ENCODE measurements around the gene JAKMIP1.
A peak's percentile ranks its signal among the peaks of the same experiment; 100 is the strongest.
"Not testable (repeated sequence)": the region's sequence is repeated elsewhere in the genome, so short reads cannot be mapped to it uniquely, and the experiment has no call there.

JAKMIP1 gene

DNA sequence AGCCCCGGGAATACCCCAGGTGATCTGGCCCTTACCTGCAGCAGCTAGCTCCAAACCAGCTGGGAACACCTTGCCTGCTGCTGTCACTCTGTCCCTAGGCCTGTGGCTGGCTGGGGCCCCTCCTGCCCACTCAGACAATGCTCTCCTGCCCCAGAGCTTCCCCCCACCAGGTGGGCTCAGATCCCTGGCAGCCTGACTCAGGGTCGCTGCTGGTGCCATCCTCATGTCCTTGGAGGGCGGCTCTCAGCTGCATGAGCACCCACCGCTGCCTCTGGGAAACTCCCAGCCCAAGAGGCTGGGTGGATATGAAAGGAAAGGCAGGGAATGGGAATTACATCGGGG lies 197.9 kb downstream of the JAKMIP1 start:
- no peak for DNase-seq

DNA sequence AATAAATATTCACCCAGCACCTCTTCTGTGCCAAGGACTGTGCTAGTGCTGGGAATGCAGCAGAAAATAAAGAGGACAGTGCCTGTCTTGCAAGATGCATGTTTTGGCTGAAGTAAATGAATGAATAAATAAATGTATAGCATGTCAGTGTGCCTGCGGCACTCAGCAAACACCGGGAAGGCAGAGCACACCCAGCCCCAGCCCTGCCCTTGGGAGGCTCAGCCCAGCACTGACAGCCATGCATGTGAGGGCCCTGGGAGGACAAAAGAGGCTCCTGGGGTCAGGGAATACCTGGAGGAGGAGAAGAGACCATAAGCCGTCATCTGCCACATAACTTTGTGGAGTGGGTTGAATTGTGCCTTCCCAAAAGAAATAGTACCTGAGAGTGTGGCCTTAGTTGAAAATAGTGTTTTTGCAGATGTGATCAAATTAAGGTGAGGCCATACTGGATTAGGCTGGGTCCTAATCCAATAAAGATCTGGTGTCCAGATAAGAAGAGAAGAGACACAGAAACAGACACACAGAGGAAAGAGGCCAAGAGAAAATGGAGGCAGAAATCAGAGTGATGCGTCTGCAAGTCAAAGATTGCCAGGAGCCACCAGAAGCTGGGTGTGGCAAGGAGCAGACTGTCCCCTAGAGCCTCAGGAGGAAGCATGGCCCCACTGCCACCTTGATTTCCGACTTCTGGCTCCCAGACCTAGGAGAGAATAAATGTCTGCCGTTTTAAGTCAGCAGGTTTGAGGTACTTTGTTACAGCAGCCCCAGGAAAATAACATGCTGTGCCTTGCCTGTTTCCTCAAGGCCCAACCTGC lies 198.5 kb downstream of the JAKMIP1 start:
- no peak for DNase-seq

DNA sequence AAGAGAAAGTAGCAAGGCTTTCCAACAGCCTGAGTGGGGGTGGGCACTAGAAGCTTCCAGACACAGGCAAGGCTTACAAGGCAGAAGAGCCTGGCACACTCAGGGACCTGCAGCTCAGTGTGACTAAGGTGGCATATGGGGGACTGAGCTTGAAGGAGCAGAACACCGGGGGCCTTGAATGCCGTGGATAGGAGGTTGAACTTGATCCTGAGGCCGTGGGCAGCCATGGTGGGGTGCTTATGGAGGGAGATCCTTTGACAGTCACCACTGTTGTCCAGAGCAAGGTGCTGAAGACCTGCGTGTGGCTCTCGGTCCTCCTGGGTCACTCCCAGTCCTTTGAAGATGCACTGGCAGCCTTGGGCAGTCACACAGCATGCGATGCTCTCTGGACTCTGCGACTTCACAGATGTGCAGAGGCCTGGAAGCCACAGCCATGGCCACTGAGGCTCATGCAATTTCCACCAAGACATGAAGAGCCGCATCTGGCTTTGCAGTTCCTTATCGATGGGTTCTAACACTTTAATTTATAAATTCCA lies 200.5 kb downstream of the JAKMIP1 start:
- no peak for DNase-seq

DNA sequence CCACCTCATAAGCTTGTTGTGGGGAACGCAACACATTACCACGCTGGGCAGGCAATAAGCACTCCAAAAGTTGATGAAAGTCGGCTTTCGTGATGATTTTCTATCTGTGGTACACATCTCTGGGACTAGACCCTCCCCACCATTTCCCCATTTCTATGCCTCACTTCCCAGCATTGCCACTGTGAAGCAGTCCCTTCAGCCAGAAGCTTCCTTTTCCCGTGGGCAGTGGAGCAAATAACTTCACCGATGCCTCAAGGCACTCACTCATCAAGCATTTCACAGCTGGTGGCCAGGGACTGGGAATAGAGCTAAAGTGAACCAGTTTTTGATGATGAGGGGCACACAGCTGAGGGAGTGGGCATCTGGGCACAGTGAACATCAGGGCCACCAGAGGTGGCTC lies 201.0 kb downstream of the JAKMIP1 start:
- no peak for DNase-seq

DNA sequence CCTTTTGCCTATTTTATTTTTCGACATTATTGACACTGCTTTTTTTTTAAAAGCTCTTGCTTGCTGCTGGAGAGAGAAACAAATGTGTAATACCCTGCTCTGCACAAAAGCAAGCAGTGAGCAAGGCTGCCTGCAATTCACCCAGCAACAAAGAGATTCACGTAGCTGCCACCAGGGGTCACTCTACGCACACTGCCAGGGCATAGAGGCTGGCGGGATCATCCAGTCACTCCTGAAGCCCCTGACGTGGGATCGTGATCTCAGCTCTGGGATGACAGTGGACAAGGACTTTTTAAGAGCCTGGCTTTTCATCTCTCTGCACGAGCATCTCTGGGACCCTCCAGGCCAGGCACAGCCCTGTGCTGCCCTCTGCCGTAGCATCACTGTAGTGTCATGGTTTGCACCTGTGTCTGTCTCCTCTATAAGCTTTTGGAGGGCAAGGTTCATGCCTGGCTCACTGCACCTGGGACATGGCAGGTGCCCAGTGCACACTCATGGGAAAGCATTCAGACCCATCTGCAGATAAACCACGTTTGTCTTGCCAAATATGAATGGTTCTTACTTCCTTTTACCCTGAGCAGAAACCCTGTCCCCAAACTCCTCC lies 201.9 kb downstream of the JAKMIP1 start:
- peak; percentile 44 for DNase-seq

- DNase-seq, result no peak
These were observed 203.7 kb downstream of the JAKMIP1 start for GRCh38 chr4:5996641-5997040.

DNA sequence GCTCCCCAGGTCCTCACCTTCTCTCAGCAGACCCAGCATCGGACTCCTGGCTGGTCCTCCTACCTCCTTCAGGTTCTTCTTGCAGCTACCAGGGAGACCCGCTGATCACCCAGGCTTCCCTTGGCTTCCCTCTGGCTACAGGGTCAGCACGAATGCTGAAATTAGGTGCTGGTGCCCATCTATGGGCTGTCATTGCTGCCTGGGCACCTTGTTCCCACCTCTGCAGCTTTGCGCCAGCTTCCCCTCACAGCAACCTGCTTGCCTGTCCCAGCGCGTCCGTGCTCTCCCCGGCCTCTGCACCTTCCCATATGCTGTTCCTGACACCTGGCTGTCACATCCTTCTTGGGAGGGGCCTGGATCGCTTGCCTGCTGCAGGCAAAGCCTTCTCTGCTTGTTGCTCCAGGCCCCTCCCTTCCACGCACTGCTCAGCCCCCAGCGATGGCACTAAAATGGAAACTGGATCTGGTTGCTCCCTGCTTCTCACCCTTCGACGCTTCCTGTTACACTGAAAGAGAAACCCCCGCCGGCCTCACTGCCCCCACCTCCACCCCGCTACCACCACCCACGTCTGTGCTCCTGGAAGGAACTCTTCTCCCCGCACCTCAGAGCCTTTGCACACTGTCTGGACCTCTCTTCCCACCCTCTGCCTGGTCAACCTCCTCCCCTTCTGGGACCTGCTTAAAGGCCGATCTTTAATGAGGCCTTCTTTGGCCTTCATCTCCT lies 204.3 kb downstream of the JAKMIP1 start:
- DNase-seq, result no peak

- DNase-seq, result no peak
These were observed 206.2 kb downstream of the JAKMIP1 start for GRCh38 chr4:5993876-5994811.

- DNase-seq, result not testable (repeated sequence)
These were observed 207.0 kb downstream of the JAKMIP1 start for GRCh38 chr4:5993346-5993745.

DNA sequence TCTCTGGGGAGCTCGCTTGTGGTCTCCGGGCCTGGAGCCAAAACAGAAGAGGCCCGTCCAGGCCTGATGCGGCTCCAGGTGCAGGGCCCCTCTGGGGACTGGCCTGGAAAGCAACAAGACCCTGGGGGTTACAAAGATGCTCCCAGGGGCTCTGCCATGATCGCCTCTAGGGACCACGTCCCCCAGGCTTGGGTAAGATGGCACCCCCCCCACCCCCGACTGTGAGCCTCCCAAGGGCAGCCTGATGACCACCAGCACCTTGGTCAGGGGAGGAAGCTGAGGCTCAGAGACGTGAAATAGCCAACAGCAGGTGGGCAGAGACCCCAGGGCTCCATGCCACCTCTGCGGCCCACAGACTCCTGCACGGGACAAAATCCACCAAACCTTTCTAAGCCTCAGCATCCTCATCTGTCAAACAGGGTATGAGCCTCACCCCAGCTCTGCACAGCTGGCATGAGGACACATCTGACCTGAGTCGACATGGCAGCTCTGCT lies 207.5 kb downstream of the JAKMIP1 start:
- no peak for DNase-seq

DNA sequence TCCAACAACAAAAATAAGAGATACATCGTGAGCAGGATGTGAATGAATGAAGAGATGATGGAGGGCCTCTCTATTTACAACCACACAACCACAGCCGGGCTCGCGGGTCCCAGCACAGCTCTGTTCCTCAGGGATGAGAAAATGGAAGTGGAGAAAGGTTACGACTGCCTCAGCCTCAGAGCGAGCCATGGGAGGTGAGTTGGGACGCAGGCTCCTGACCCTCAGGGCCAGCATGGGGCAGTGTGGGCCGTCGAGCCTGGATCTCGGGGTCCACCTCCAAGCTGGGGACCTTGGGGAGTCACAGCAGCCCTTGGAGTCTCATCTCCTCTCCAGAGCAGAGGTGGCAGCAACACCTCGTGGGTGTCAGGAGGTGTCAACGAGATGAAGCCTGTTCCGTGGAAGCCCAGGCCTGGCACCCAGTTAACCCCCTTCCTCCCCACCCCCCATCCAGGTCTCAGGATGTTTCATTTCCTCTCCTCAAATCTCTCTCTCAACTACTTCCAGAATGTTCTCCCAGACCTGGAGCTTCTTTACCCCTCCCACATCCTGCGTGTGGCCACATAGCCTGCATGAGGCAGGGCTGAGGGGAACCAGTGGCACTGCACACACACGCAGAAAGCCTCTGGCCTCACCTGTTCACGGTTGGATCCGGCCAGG lies 208.1 kb downstream of the JAKMIP1 start:
- DNase-seq, result no peak

DNA sequence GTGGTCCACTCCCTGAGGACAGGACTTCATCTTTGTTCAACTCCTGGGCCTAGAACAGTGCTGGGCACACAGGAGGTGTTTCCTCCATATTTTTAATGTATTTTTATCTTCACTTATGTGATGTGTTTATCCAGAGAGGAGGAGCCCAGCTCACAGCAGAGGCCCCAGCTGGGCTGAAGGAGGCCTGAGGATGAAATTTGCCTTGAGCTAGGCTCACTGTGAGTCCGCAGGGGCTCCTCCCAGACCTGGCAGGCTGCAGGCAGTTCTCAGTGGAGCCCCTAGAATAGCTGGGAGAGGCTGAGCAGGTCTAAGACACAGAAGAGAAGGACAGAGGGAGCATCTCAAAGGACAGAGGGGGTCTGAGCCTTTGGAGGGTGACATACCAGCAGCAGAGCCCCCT lies 208.9 kb downstream of the JAKMIP1 start:
- no peak for DNase-seq

DNA sequence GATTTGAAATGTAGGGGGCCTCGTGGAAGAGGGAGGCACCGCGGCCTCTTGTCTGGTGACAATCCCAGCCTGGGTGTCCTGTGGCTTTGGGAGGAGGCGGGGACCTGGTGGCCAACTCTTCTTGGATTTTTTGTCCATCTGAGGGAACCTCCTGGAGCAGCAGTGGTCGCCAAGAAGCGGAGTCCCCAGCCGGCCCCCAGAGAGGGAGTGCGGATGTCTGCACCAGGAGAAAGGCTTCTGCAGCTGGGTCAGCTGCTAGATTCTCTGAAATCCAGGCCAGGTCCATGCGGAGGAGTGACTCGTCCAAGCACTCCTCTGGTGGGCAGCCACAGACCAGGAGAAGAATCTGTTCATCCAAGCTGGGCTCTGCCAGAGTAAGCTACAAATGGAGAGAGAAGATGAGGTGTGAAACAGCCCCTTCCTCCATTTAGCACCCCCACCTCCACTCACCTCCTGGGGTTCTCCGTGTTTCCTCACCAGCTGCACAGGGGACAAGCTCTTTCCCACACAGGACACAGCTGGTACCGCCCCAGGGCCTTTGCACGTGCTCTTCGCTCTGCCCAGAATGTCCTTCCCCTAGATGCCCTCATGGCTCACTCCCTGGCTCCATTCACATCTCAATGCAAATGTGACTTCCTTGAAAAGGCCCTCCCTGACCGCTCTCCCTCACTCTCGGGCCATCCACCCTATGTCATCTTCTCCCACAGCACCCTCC lies 209.7 kb downstream of the JAKMIP1 start:
- no peak for DNase-seq

DNA sequence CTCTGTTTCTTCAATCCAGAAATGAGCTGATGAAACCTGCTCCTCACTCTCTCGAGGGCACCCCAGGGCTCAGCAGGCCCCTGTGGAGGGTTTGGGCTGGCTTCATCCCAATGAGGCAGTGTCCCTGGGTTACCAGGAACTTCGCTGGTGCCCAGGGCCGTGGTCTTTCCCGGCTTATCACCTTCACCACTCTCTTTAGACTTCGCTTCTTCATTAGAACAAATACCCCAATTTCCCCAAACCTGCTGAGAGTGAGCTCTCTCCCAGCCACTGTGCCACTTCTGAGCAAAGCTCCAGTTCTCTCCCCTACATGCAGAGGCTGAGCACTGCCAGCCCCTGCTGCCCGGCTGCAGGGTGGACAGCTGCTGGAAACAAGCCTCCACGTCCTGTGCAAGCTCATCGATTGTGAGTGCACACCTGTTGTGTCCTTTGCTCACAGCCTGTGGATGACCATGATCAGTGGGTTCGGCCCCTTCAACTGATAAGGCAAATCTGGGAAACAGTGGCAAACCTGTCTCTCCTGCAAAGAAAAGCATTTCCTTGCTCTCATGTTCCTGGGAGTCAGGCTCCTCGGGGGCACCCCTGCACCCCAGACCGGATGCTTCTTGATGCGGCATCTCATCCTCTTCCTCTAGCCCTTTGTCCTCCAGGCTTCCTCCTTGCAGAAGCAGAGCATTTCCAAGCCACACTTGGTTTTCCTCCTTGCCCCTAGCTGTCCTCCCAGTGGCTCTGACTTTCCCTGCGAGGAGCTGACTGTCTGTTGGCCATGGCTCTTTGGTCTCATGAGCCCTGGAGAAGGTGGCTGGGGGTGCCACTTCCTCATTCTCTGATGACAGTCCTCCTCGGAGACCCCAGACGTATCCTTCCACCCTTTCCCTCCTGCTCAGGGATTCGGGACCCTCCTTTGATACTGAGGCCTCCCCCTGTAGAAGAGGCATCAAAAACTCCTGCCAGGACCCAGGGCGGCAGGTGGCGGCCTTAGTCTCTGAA lies 210.8 kb downstream of the JAKMIP1 start:
- no peak for DNase-seq

DNA sequence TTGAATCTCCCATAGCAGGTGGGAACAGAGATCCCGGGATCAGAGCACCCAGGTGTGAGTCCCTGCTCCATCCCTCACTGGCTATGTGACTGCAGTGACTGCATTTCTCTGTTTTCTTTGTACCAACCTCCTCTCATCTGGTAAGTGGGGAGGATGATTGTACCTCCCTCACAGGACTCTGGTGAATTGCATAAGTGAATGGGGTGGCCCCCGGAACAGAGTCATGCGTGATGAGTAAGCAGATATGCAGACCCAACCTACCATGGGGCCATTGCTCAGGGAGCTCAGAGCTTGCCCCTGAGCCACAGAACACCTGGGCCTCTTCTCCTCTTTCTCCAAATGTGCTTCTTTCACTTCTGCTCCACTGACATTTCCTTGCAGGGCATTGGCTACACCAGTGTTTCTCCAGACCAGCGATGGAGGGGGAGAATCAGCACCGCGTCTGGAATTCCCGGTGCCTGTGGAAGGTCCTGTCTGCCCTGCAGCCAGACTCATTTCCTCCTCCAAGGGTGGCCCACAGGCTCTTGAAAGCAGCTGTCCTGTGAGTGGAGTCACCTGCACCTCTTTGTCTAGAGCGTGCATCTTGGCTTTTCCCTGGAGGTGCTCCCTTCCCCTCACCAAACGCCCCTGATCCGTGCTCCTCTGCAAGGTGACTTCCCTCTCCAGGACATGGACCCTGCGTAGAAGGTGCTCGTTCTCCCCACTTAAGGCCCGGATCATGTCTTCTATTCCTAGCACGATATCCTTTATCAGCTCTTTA lies 212.1 kb downstream of the JAKMIP1 start:
- no peak for DNase-seq

DNA sequence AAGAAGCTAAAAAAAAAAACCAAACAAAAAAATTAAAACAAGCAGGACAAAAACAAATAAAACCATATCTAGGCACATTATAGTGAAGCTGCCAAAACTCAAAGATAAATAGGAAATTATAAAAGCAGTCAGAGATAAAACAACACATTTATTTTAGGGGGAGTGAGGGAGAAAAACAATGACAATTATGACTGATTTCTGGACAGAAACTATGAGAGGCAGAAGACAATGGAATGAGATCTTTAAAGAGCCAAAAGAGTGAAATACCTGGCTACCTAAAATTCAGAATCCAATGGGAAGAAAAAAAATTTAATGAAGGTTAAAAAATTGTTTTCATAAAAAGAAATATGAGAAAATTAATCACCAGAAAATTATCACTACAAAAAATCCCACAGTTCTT lies 215.5 kb downstream of the JAKMIP1 start:
- DNase-seq, result no peak

DNA sequence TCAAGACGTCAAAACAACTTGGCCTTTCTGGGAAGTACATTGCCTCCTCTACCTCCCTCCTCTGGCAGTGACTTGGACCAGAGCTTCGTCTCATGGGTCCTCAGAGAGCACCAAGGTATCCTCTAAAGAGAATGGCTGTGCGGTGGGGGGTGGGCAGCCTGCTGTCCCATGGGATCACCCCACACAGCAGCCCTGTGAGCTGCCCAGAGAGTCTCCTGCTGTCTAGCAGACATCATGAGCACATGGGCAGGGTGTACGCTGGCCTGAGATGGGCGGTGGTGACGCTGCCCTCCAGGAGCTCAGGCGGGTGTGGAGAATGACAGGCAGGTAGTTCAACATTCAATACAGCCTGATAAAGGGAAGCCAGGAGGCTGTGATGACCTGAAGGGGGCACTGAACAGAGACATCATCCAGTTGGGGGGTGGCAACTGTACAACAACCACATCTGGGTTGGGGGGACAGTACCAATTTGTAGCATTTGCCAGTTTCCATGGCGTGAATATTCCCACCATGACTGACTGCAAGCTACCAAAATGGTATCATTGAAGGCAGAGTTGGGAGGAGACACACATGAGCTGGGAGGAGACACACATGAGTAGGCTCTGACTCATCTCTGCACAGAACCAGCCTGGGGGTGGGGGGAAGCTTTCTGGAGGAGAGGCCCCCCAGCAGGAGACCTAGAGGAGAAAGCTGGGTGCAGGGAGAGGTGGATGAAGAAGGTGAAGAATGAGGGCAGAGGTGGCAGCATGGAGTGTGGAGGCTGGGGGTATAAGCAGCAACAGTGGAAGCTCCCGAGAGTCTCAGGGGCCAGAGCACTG lies 218.0 kb downstream of the JAKMIP1 start:
- no peak for DNase-seq

GRCh38 chr4:5980436-5981155 lies 219.8 kb downstream of the JAKMIP1 start:
- DNase-seq, result no peak

Measured in NCI-H2081 treated with DMSO at 0.1 percent for 48 hours (cell line).